HepG2 (cell line): Measurements from ENCODE around the gene CNKSR3. TPM values are rescaled to one million over a fixed set of nuclear protein-coding genes. Genes with fewer than 3 reads are reported as not detected.

Experiments used
- BRD4 ChIP-seq: sonication (generic); formaldehyde crosslinking; IDR thresholded peaks from 2 replicates; pipeline ENCODE4 v1.4.0; 2020; ENCODE audit warnings: missing genetic modification reagents
- CTCF ChIP-seq: sonication (generic); formaldehyde crosslinking; IDR thresholded peaks from 2 replicates; pipeline ENCODE4 v1.5.0; 2020; ENCODE audit warnings: mild to moderate bottlenecking, missing genetic modification reagents, moderate library complexity
- DMAP1 ChIP-seq: IDR thresholded peaks from 2 replicates; pipeline ENCODE4 v1.6.1; 2016
- FOXO4 ChIP-seq: sonication (generic); formaldehyde crosslinking; conservative IDR thresholded peaks from 2 replicates; pipeline ENCODE4 v1.8.1; 2023; ENCODE audit warnings: missing genetic modification reagents
- IRF9 ChIP-seq: sonication (generic); formaldehyde crosslinking; IDR thresholded peaks from 2 replicates; pipeline ENCODE4 v1.8.0; 2022; ENCODE audit warnings: missing genetic modification reagents, mild to moderate bottlenecking, borderline replicate concordance
- NFE2 ChIP-seq: sonication (generic); formaldehyde crosslinking; IDR thresholded peaks from 2 replicates; pipeline ENCODE4 v1.4.0; 2020; ENCODE audit warnings: missing genetic modification reagents
- NFIB ChIP-seq: sonication (generic); formaldehyde crosslinking; IDR thresholded peaks from 2 replicates; pipeline ENCODE4 v1.9.0; 2021; ENCODE audit warnings: missing genetic modification reagents, mild to moderate bottlenecking, borderline replicate concordance
- RAD21 ChIP-seq: fragments of 450-650 bp; formaldehyde crosslinking; IDR thresholded peaks from 2 replicates; pipeline ENCODE4 v1.5.0; 2020; ENCODE audit warnings: mild to moderate bottlenecking
- SAP130 ChIP-seq: IDR thresholded peaks from 2 replicates; pipeline ENCODE4 v1.6.1; 2016; ENCODE audit warnings: low read depth
- SMARCE1 ChIP-seq: fragments of 450-650 bp; IDR thresholded peaks from 2 replicates; pipeline ENCODE4 v1.6.1; 2017; ENCODE audit warnings: borderline replicate concordance
- SP2 ChIP-seq: sonication (generic); formaldehyde crosslinking; IDR thresholded peaks from 2 replicates; pipeline ENCODE4 v1.5.1; 2020; ENCODE audit warnings: mild to moderate bottlenecking, missing genetic modification reagents
- THAP7 ChIP-seq: sonication (generic); formaldehyde crosslinking; IDR thresholded peaks from 2 replicates; pipeline ENCODE4 v1.8.1; 2023; ENCODE audit warnings: mild to moderate bottlenecking, missing genetic modification reagents
- YEATS4 ChIP-seq: sonication (generic); formaldehyde crosslinking; IDR thresholded peaks from 2 replicates; pipeline ENCODE4 v1.4.0; 2020; ENCODE audit warnings: missing genetic modification reagents, borderline replicate concordance
- ZBTB21 ChIP-seq: sonication (generic); formaldehyde crosslinking; IDR thresholded peaks from 2 replicates; pipeline ENCODE4 v1.4.0; 2020; ENCODE audit warnings: missing genetic modification reagents
- ZHX1 ChIP-seq: sonication (generic); formaldehyde crosslinking; IDR thresholded peaks from 2 replicates; pipeline ENCODE4 v1.8.1; 2022; ENCODE audit warnings: low read depth, mild to moderate bottlenecking, missing genetic modification reagents
- ZMAT3 ChIP-seq: sonication (generic); formaldehyde crosslinking; conservative IDR thresholded peaks from 2 replicates; pipeline ENCODE4 v1.7.0; 2021; ENCODE audit warnings: missing genetic modification reagents
- ZNF101 ChIP-seq: sonication (generic); formaldehyde crosslinking; IDR thresholded peaks from 2 replicates; pipeline ENCODE4 v1.4.0; 2020; ENCODE audit warnings: mild to moderate bottlenecking, low read depth, missing genetic modification reagents, borderline replicate concordance
- ZNF362 ChIP-seq: sonication (generic); formaldehyde crosslinking; IDR thresholded peaks from 2 replicates; pipeline ENCODE4 v1.4.0; 2020; ENCODE audit warnings: missing genetic modification reagents, mild to moderate bottlenecking, borderline replicate concordance
- ZNF569 ChIP-seq: sonication (generic); formaldehyde crosslinking; IDR thresholded peaks from 2 replicates; pipeline ENCODE4 v1.5.0; 2020; ENCODE audit warnings: mild to moderate bottlenecking, missing genetic modification reagents, moderate library complexity, borderline replicate concordance
- ZNF598 ChIP-seq: sonication (generic); formaldehyde crosslinking; IDR thresholded peaks from 2 replicates; pipeline ENCODE4 v1.5.1; 2020; ENCODE audit warnings: mild to moderate bottlenecking, missing genetic modification reagents, borderline replicate concordance
- ZSCAN29 ChIP-seq: sonication (generic); formaldehyde crosslinking; conservative IDR thresholded peaks from 2 replicates; pipeline ENCODE4 v1.4.0; 2020; ENCODE audit warnings: mild to moderate bottlenecking, missing genetic modification reagents
- polyA plus RNA-seq, 8 experiments: library from polyadenylated mRNA; depleted of rRNA in 3 of 8; stranded (reverse) in 7 of 8; unstranded in 1 of 8; fragments of >200 nt; fragmentation: Illumina TruSeq in 4 of 8; extraction: Trizol in 4 of 8; gene quantifications; 2 replicates each; pipeline versions ENCODE4 v1.2.1 to v1.2.3, GENCODE V29; 2011 to 2016; ENCODE audit warnings: low read depth in 4 of 8, missing spikeins in 1 of 8, mixed read lengths in 1 of 8; ENCODE audit not compliant: insufficient read depth in 1 of 8
- total RNA-seq, 5 experiments: library from RNA; depleted of rRNA; stranded (reverse); fragments of >200 nt; fragmentation: Illumina TruSeq; extraction: Trizol; gene quantifications; 2 replicates each; pipeline ENCODE4 v1.2.3, GENCODE V29; 2016; ENCODE audit warnings: low read depth in 1 of 5

CNKSR3 gene
- total and polyA plus RNA-seq, 2 of the 13 experiments (the other 11 are each of a cell fraction or from before 2014, with no cell fraction given), result 9.2 to 38.6 TPM

- TF ChIP-seq CTCF (CRISPR knock-in tag) (peak; percentile 46; the same call in 1 of the 2 replicates), DMAP1 (CRISPR knock-in tag) (no peak), YEATS4 (CRISPR knock-in tag) (peak; percentile 66; the same call in 1 of the 2 replicates), BRD4 (CRISPR knock-in tag) (peak; percentile 74), ZNF569 (no peak), SP2 (CRISPR knock-in tag) (no peak), ZNF362 (CRISPR knock-in tag) (no peak), SAP130 (CRISPR knock-in tag) (0 out of 2 replicates have a peak, but pooled peaks have one; percentile 8), ZMAT3 (CRISPR knock-in tag) (no peak; the same call in none of the 2 replicates), NFIB (CRISPR knock-in tag) (no peak), NFE2 (CRISPR knock-in tag) (no peak), SMARCE1 (no peak), IRF9 (peak; percentile 26), ZNF598 (CRISPR knock-in tag) (no peak), THAP7 (CRISPR knock-in tag) (peak; percentile 6; the same call in 1 of the 2 replicates), ZNF101 (no peak), ZBTB21 (CRISPR knock-in tag) (no peak), FOXO4 (no peak; the same call in 1 of the 2 replicates), ZHX1 (CRISPR knock-in tag) (no peak), ZSCAN29 (no peak), RAD21 (CRISPR knock-in tag) (no peak)
These were observed 903 bp downstream of the CNKSR3 start (continued) for GRCh38 chr6:154509421-154510143.
